ENCODE results near the gene PDSS2. TPM values are rescaled to one million over a fixed set of nuclear protein-coding genes. Genes with fewer than 3 reads are reported as not detected.

PDSS2 gene
- polyA plus RNA-seq, 1 donor from 2014 or later, result 4.6 TPM

GRCh38 chr6:107439406-107439805 is 20.0 kb downstream of the PDSS2 start:
- no peak for TF ChIP-seq SMC3 (conservative IDR thresholded peaks at IDR 0.05; ENCODE audit: poor library complexity)
- TF ChIP-seq CTCF (IDR thresholded peaks at IDR 0.05; ENCODE audit: poor library complexity, severe bottlenecking), result no peak
- no peak for TF ChIP-seq RAD21 (conservative IDR thresholded peaks at IDR 0.05)
- TF ChIP-seq POLR2AphosphoS5 (IDR thresholded peaks at IDR 0.05), result no peak
- no peak for TF ChIP-seq REST (IDR thresholded peaks at IDR 0.05; ENCODE audit: borderline replicate concordance)
- no peak for TF ChIP-seq MXI1 (conservative IDR thresholded peaks at IDR 0.05; ENCODE audit: poor library complexity, severe bottlenecking)
- TF ChIP-seq EZH2 (IDR thresholded peaks at IDR 0.05; ENCODE audit: borderline replicate concordance, insufficient read depth, low read length, poor library complexity, severe bottlenecking), result no peak
- TF ChIP-seq EP300 (conservative IDR thresholded peaks at IDR 0.05; ENCODE audit: poor library complexity, severe bottlenecking), result no peak
- no peak for TF ChIP-seq TAF1 (IDR thresholded peaks at IDR 0.05; ENCODE audit: low read depth)
- Histone ChIP-seq H3K4me2 (ENCODE audit: low read length) (no peak overlapping the region), H3K9me3 (ENCODE audit: low read length) (no peaks in the 10 kb centered on the region), H3F3A (ENCODE audit: insufficient read depth, low read length, poor library complexity, severe bottlenecking) (no peaks in the 10 kb centered on the region), H2AFZ (ENCODE audit: low read depth, low read length) (no peak overlapping the region), H3K9me2 (ENCODE audit: insufficient read depth, low read length) (no peaks in the 10 kb centered on the region), H3K27ac (ENCODE audit: low read length) (no peak overlapping the region), H3K36me3 (ENCODE audit: insufficient read depth, low read length) (no peaks in the 10 kb centered on the region), H3K79me2 (replicated peaks; ENCODE audit: insufficient read depth, low read length) (no peaks in the 10 kb centered on the region), H3K9ac (ENCODE audit: low read length) (no peak overlapping the region), H4K20me1 (ENCODE audit: insufficient read depth) (no peaks in the 10 kb centered on the region), H3K4me3 (ENCODE audit: low read length) (no peak overlapping the region), H3K27me3 (ENCODE audit: insufficient read depth, low read depth, low read length) (no peaks in the 10 kb centered on the region)

- no peak overlapping the region for H3K27ac ChIP-seq (ENCODE audit: low read length)
- H3K9me2 ChIP-seq (ENCODE audit: insufficient read depth, low read length), result no peaks in the 10 kb centered on the region
- H2AFZ ChIP-seq (ENCODE audit: low read depth, low read length), result no peak overlapping the region
- no peak overlapping the region for H3K9ac ChIP-seq (ENCODE audit: low read length)
- TF ChIP-seq EZH2 (IDR thresholded peaks at IDR 0.05; ENCODE audit: borderline replicate concordance, insufficient read depth, low read length, poor library complexity, severe bottlenecking), result no peak
- no peak for TF ChIP-seq POLR2AphosphoS5 (IDR thresholded peaks at IDR 0.05)
- no peak for TF ChIP-seq MXI1 (conservative IDR thresholded peaks at IDR 0.05; ENCODE audit: poor library complexity, severe bottlenecking)
- TF ChIP-seq TAF1 (IDR thresholded peaks at IDR 0.05; ENCODE audit: low read depth), result no peak
- no peak for TF ChIP-seq REST (IDR thresholded peaks at IDR 0.05; ENCODE audit: borderline replicate concordance)
- no peak for TF ChIP-seq SMC3 (conservative IDR thresholded peaks at IDR 0.05; ENCODE audit: poor library complexity)
- TF ChIP-seq CTCF (IDR thresholded peaks at IDR 0.05; ENCODE audit: poor library complexity, severe bottlenecking), result no peak
- TF ChIP-seq EP300 (conservative IDR thresholded peaks at IDR 0.05; ENCODE audit: poor library complexity, severe bottlenecking), result no peak
- no peak for TF ChIP-seq RAD21 (conservative IDR thresholded peaks at IDR 0.05)
- no peak overlapping the region for H3K4me2 ChIP-seq (ENCODE audit: low read length)
- no peaks in the 10 kb centered on the region for H3K36me3 ChIP-seq (ENCODE audit: insufficient read depth, low read length)
- no peak overlapping the region for H3K4me3 ChIP-seq (ENCODE audit: low read length)
- no peaks in the 10 kb centered on the region for H3K27me3 ChIP-seq (ENCODE audit: insufficient read depth, low read depth, low read length)
- H3F3A ChIP-seq (ENCODE audit: insufficient read depth, low read length, poor library complexity, severe bottlenecking), result no peaks in the 10 kb centered on the region
- no peaks in the 10 kb centered on the region for H3K79me2 ChIP-seq (replicated peaks; ENCODE audit: insufficient read depth, low read length)
- H4K20me1 ChIP-seq (ENCODE audit: insufficient read depth), result no peaks in the 10 kb centered on the region
- no peaks in the 10 kb centered on the region for H3K9me3 ChIP-seq (ENCODE audit: low read length)
These were observed 21.7 kb downstream of the PDSS2 start for GRCh38 chr6:107437691-107438090.
